ENCODE measurements around the gene PELI1.

Gene PELI1

DNA sequence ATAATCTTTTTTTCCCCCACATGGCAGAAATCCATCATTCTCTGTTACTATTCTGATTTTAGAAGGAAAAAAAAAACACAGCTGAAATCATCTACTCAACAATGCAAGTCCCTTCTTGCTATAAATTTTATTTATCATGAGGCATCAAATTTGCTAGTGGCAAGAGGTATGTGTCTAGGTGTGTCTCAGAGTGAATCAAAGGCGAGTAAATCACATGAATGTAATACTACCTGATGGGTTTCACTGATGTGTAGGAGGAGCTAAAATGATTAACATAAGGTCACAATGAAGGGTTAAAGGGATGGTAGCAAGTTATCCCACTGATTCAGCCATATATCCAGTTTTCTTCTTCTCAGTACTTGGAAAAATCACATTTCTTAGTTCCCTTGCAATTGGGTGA is 24.5 kb upstream of the PELI1 start:
- H3K4me3 ChIP-seq (replicated peaks; ENCODE audit: low read depth, low read length) = no peak overlapping the region
- no peak for DNase-seq (ENCODE audit: extremely low read depth, low read depth)
- TF ChIP-seq CTCF (IDR thresholded peaks at IDR 0.05; ENCODE audit: low read depth, low read length, missing control alignments) = no peak

- H3K4me3 ChIP-seq (replicated peaks; ENCODE audit: low read depth, low read length) = no peak overlapping the region
- TF ChIP-seq CTCF (IDR thresholded peaks at IDR 0.05; ENCODE audit: low read depth, low read length, missing control alignments) = no peak
- no peak for DNase-seq (ENCODE audit: extremely low read depth, low read depth)
These were observed 24.0 kb upstream of the PELI1 start for GRCh38 chr2:64168201-64168600.

- H3K4me3 ChIP-seq (replicated peaks; ENCODE audit: low read depth, low read length) = no peak overlapping the region
- DNase-seq (ENCODE audit: extremely low read depth, low read depth) = no peak
- no peak for TF ChIP-seq CTCF (IDR thresholded peaks at IDR 0.05; ENCODE audit: low read depth, low read length, missing control alignments)
These were observed 22.6 kb upstream of the PELI1 start for GRCh38 chr2:64166637-64167420.

DNA sequence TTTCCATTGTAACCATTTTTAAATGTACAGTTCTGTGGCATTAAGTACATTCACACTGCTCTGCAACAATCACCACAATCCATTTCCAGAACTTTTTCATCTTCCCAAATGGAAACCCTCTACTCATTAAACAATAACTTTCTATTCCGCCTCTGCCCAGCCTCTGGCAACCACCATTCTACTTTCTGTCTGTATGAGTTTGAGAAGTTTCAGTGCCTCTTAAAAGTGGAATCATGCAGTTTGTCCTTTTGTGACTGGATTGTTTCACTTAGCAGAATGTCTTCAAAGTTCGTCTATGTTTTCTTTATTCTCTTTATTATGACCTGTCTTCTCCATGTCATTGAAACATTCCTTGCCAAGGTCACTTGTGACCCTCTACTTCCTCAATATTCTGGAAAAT is 22.0 kb upstream of the PELI1 start:
- H3K4me3 ChIP-seq (replicated peaks; ENCODE audit: low read depth, low read length) = no peak overlapping the region
- TF ChIP-seq CTCF (IDR thresholded peaks at IDR 0.05; ENCODE audit: low read depth, low read length, missing control alignments) = no peak
- DNase-seq (ENCODE audit: extremely low read depth, low read depth) = no peak

DNA sequence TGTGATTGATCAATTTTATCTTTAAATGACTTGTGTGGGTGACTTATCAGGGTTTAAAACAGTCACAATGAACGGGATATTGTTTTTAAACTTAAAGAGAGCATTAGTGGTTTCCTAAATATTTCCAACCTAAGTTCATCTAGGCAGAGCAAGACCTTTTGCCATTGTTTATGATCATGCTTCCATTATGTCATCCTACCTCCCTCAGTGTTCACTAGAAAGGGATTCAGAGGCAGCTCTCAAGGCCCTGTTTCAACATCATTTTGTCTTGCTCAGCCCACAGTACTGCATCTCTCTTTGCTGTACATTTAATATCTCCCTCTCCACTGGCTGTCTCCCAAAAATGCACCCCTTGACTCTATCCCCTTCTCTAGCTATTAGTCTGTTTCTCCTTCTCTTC is 21.5 kb upstream of the PELI1 start:
- no peak for DNase-seq (ENCODE audit: extremely low read depth, low read depth)
- no peak for TF ChIP-seq CTCF (IDR thresholded peaks at IDR 0.05; ENCODE audit: low read depth, low read length, missing control alignments)
- no peak overlapping the region for H3K4me3 ChIP-seq (replicated peaks; ENCODE audit: low read depth, low read length)

DNA sequence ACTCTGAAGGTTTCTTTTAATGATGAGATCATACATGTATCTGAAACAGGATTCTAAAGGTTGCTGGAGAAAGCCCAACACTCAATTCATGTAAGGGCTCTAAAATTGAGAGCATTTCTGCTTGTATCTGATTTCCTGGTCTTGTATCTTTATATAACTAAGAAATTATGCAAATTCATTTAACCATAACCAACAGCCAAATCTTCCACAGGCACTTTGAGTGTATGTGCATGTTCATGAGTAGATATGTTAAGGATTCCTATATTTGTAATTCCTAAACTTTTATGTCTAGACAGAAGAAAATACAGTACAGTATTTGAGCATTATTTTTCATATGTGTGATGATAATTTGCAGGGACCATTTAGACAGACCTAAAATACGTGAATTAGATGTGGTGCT is 20.4 kb upstream of the PELI1 start:
- DNase-seq (ENCODE audit: extremely low read depth, low read depth) = no peak
- TF ChIP-seq CTCF (IDR thresholded peaks at IDR 0.05; ENCODE audit: low read depth, low read length, missing control alignments) = no peak
- H3K4me3 ChIP-seq (replicated peaks; ENCODE audit: low read depth, low read length) = no peak overlapping the region

DNA sequence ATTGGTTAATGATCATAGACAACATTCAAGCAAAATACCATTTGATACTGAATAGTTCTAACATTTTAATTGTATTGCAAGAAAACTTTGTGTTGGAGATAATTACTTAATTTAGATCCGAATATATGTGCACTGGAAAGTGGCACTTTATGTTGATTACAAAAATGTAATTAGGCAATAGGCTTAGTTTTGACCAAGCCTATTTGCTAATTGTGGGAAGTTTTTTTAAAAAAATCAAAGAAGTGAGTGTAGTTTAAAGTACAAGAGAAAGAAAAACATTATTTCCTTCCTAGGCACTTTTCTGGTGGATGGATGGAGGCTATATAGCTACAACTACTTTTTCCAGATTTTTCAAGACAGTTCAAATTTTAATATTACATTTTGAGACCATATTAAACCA is 18.3 kb upstream of the PELI1 start:
- no peak overlapping the region for H3K4me3 ChIP-seq (replicated peaks; ENCODE audit: low read depth, low read length)
- no peak for DNase-seq (ENCODE audit: extremely low read depth, low read depth)
- no peak for TF ChIP-seq CTCF (IDR thresholded peaks at IDR 0.05; ENCODE audit: low read depth, low read length, missing control alignments)

All from HFF-Myc (cell line).